ENCODE results near the gene FOXJ3.

DNA sequence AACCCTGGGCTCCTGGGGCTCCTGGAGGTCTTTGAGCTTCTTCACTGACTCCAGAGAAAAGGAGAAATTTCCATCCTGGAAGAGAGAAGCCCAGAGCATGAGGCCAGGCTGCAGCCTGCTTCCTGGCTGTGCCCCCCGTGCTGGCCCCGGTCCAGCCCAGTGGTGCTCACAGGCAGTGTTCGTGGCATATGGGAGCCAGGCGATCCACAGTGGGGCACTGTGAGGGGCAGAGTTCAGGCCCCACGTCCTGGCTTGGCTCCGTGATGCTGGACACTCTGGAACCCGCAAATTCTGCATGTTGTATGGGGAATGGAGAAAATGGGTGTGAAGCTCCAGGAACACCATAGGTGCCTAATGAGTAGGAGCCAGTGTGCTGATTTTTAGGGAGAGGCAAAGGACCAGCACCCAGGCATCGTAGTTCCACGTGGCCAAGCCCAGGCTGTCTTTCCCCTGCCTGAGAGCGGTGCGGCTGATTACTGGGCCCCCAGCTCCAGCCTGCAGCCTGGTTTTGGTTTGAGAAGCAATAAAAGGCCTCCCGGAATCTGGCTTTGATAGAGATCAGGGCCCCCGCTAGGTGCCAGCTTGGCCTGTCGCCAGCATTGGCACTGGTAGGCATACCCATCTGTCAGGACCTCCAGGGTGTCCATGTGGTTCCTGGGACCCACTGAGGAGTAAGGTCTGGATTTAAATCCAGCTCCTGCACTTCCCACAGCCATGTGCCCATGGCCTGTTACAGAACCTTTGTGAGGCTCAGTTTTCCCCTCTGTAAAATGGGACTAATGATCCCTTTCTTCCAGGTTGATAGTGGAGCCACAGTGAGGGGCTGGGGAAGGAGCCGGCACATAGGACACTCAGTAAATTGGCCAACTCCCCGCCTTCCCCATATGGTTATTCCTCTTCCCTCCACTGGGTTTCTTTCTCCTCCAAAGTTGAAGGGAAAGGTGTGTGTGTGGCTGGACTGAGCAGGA lies 171.2 kb downstream of the FOXJ3 start:
- TF ChIP-seq CTCF (IDR thresholded peaks at IDR 0.05; ENCODE audit: low read depth, low read length, missing input control), result no peak
- TF ChIP-seq RAD21 (IDR thresholded peaks at IDR 0.05), result no peak
- TF ChIP-seq REST (IDR thresholded peaks at IDR 0.05), result no peak
- TF ChIP-seq JUND (IDR thresholded peaks at IDR 0.05), result no peak
- no peak for TF ChIP-seq SP1 (IDR thresholded peaks at IDR 0.05)
- no peak for TF ChIP-seq HNF4A (conservative IDR thresholded peaks at IDR 0.05)
- TF ChIP-seq, protein P1, sequence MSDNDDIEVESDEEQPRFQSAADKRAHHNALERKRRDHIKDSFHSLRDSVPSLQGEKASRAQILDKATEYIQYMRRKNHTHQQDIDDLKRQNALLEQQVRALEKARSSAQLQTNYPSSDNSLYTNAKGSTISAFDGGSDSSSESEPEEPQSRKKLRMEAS (IDR thresholded peaks at IDR 0.05), result no peak
- no peak for TF ChIP-seq FOXA2 (IDR thresholded peaks at IDR 0.05)
